Colonic mucosa (tissue), 4 donors: ENCODE results near the gene KRT222. TPM values are rescaled to one million over a fixed set of nuclear protein-coding genes. Genes with fewer than 3 reads are reported as not detected.

Experiments
- DNase-seq: peaks from one replicate; pipeline ENCODE4 v3.0.0-alpha.2; 2020
- H3K27ac ChIP-seq: fragments of 200-600 bp; one replicate; pipeline ENCODE4 v1.8.0; 2021
- H3K27me3 ChIP-seq: fragments of 200-600 bp; one replicate; pipeline ENCODE4 v1.8.0; 2021
- H3K36me3 ChIP-seq: fragments of 200-600 bp; one replicate; pipeline ENCODE4 v1.8.0; 2021
- H3K4me1 ChIP-seq: fragments of 200-600 bp; one replicate; pipeline ENCODE4 v1.8.0; 2021; ENCODE audit warnings: mild to moderate bottlenecking
- H3K4me3 ChIP-seq: fragments of 200-600 bp; one replicate; pipeline ENCODE4 v1.8.0; 2021
- H3K9ac ChIP-seq, 2 donors: one replicate each; pipeline ENCODE4 v1.7.0; 2013; ENCODE audit warnings: control low read depth in 2 of 2, low read depth in 2 of 2, low read length in 2 of 2
- H3K9me3 ChIP-seq: fragments of 200-600 bp; one replicate; pipeline ENCODE4 v1.8.0; 2021
- CTCF ChIP-seq: fragments of 200-600 bp; IDR thresholded peaks from one replicate; pipeline ENCODE4 v1.8.0; 2022; ENCODE audit warnings: antibody characterized with exemption, mild to moderate bottlenecking
- intact Hi-C: fragments of 100-400 bp; cut with DNase I; formaldehyde crosslinking; loops from one replicate; pipeline ENCODE4 v1.14.1; 2022
- total RNA-seq, 2 donors: library from RNA; stranded (reverse); fragmentation: NEBNext Ultra II Directional in 1 of 2; extraction: Animal tissue kit (Norgen Biotek cat#: 25700) in 1 of 2; gene quantifications; one replicate each; pipeline ENCODE4 v1.2.1, GENCODE V29; 2021
- donor health status: healthy.
- donor health status: DM: no; HTN: no; CAD: no.
- donor health status: DM: no; HTN: no; CAD: no.

KRT222 gene
- total RNA-seq, 2 donors from 2014 or later = 0.69 TPM; not detected in 1

GRCh38 chr17:40666331-40666730 is 1.4 kb upstream of the KRT222 start:
- intact Hi-C loops = no loop called here
- no peaks in the 10 kb centered on the region for H3K4me1 ChIP-seq
- no peak for DNase-seq
- no peak overlapping the region for H3K9ac ChIP-seq
- H3K4me3 ChIP-seq = no peak overlapping the region
- TF ChIP-seq CTCF = no peak
- peaks cover 4% of the 10 kb centered on the region for H3K27me3 ChIP-seq
- no peaks in the 10 kb centered on the region for H3K36me3 ChIP-seq
- H3K27ac ChIP-seq = no peak overlapping the region
- no peaks in the 10 kb centered on the region for H3K9me3 ChIP-seq

GRCh38 chr17:40663252-40663651 is 1.7 kb downstream of the KRT222 start:
- Histone ChIP-seq H3K27me3 (peaks cover 4% of the 10 kb centered on the region), H3K36me3 (no peaks in the 10 kb centered on the region), H3K4me1 (no peaks in the 10 kb centered on the region), H3K27ac (no peak overlapping the region), H3K9me3 (no peaks in the 10 kb centered on the region), H3K9ac (no peak overlapping the region), H3K4me3 (no peak overlapping the region)
- DNase-seq = no peak
- TF ChIP-seq CTCF = no peak
- intact Hi-C loops = no loop called here

- DNase-seq = no peak
- peaks cover 2% of the 10 kb centered on the region for H3K27me3 ChIP-seq
- H3K4me1 ChIP-seq = no peaks in the 10 kb centered on the region
- H3K9ac ChIP-seq = no peak overlapping the region
- no peak for TF ChIP-seq CTCF
- no peaks in the 10 kb centered on the region for H3K9me3 ChIP-seq
- no peak overlapping the region for H3K4me3 ChIP-seq
- no peaks in the 10 kb centered on the region for H3K36me3 ChIP-seq
- intact Hi-C loops = no loop called here
- no peak overlapping the region for H3K27ac ChIP-seq
These were observed 5.1 kb downstream of the KRT222 start for GRCh38 chr17:40659911-40660310.

- intact Hi-C loops = no loop called here
- no peaks in the 10 kb centered on the region for H3K36me3 ChIP-seq
- peaks cover 2% of the 10 kb centered on the region for H3K27me3 ChIP-seq
- H3K9ac ChIP-seq = no peak overlapping the region
- H3K27ac ChIP-seq = no peak overlapping the region
- H3K4me1 ChIP-seq = no peaks in the 10 kb centered on the region
- H3K9me3 ChIP-seq = no peaks in the 10 kb centered on the region
- TF ChIP-seq CTCF = no peak
- no peak for DNase-seq
- H3K4me3 ChIP-seq = no peak overlapping the region
These were observed 6.6 kb downstream of the KRT222 start for GRCh38 chr17:40658396-40658795.

- TF ChIP-seq CTCF = no peak
- no peak overlapping the region for H3K27ac ChIP-seq
- intact Hi-C loops = no loop called here
- peaks cover under 1% of the 10 kb centered on the region for H3K4me1 ChIP-seq
- no peak overlapping the region for H3K9ac ChIP-seq
- H3K9me3 ChIP-seq = no peaks in the 10 kb centered on the region
- no peak overlapping the region for H3K4me3 ChIP-seq
- H3K27me3 ChIP-seq = peaks cover 2% of the 10 kb centered on the region
- no peaks in the 10 kb centered on the region for H3K36me3 ChIP-seq
- DNase-seq = no peak
These were observed 13.0 kb downstream of the KRT222 start for GRCh38 chr17:40651939-40652338.
